Measurements from ENCODE around the gene FLOT2. TPM values are rescaled to one million over a fixed set of nuclear protein-coding genes. Genes with fewer than 3 reads are reported as not detected.
"Not testable (repeated sequence)": the region's sequence is repeated elsewhere in the genome, so short reads cannot be mapped to it uniquely, and the experiment has no call there.

The FLOT2 gene
- total RNA-seq, 1 donor from 2014 or later: 113 TPM

DNA sequence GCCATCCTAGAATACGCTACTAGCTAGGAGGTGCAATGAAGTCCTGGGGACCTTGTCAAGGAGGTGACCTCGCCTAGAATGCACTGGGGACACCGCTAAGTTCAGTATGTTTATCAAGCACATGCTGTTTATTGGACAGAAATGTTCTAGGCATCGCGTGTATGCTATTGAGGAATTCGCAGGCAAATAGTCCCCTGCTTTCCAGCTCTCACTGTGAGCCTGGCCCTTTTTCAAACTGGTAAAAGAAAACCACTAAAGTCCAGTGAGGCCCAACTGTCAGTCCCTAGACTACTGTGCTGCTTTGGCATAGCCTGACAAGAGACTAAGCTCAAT, 53.8 kb downstream of the FLOT2 start:
- DNase-seq (ENCODE audit: low spot score): no peak

DNA sequence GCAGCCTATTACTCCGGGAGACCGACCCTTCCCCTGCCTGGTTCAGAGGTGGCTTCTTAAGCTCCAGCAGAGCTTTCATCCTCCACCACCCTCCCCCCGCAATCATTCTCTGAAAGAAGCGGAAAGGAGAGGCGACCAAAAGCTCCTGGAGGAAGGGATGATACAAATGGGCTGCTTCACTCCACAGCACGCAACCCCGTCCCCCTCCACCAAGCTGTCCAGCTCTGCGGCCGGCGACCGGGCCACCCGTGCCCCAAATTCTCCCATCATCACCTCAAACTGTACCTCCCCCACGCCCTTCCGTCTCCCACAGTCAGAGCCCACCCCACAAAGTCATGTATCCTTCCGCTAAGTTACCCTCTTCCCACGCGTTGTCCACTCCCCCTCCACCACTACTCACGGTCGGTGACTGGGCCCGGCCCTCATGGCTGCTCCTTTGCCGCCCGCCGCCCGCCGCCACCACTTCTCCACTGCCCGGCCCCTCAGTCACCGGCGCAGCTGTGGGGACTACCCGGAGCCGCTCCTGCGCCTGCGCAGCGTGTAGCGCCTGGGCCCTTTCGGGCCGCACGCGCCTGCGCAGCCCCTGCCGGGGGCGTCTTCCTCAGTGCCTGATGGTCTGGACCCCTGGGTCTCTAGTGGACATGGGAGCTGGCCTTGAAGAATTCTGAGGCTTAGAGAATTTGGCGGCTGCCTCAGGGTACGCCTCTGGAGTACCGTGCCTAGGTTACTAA, 55.1 kb downstream of the FLOT2 start, which contains the start of gene FAM222B:
TSS of gene FAM222B (minus strand) at position 509 of the 731 bp plus-strand sequence. CDS start 76,123 bp downstream, outside the sequence.
- peak; percentile 78 for DNase-seq (ENCODE audit: low spot score)

DNA sequence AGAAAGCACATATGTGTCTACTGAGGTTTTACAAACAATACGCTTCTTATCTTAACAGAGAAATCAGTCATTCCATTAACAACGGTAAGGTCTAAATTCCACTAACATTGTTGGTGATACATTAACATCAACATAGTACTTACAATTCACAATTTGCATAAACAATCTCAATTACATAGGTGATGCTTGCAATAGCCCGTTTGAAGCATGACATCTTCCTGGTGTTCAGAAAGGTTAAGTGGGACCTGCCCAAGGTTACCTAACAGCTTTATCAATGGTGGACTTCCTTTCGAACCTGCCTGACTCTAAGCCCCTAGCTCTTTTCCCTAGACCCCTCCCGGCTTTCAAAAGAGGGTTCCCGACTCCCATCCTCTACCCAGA, 55.6 kb downstream of the FLOT2 start:
- no peak for DNase-seq (ENCODE audit: low spot score)

DNA sequence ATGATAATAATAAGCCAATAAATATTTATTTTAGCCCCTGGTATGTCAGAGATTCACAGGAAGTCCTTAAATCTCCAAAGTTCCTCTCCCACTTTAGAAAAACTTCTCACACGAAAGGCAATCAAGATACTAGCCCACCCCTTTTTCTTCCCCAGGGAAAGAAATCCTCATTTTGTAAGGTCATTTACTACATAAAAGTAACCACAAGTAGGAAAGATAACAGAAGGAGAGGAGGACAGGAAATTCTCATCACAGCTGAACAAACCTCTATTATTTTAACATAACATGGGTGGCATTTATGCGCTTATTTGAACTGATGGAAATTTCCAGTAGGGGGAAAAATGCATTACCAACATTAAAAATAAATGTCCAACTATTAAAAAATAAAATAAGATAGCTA, 58.3 kb downstream of the FLOT2 start:
- no peak for DNase-seq (ENCODE audit: low spot score)

DNA sequence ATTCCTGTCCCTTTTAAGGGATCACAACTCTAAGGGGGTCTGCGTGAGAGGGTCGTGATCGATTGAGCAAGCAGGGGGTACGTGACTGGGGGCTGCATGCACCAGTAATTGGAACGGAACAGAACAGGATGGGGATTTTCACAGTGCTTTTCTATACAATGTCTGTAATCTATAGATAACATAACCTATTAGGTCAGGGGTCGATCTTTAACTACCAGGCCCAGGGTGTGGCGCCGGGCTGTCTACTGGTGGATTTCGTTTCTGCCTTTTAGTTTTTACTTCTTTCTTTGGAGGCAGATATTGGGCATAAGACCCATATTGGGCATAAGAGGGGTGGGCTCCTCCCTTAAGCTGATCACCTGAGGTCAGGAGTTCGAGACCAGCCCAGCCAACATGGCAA, 61.0 kb downstream of the FLOT2 start:
- DNase-seq (ENCODE audit: low spot score): not testable (repeated sequence)

DNA sequence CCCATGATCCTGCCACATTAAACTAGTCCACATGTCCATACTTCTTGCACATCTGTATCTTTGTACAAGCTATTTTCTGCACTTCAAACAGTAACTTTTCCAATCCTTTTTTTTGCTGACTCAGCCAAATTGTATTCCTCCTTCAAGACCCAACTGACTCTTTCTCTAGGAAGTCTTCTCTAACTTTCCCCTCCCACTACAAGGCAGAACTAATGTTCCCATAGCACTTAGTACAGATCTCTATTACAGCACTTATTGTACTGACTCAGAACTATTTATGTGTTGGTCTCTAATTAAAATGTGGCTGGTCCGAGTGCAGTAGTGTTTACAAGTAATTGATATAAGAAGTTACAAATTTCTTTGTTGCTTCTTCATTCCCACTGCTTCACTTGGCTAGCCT, 63.1 kb downstream of the FLOT2 start:
- DNase-seq (ENCODE audit: low spot score): no peak

Other genes starting within 250 kb of the FLOT2 start
- gene SDF2, start 235.8 kb downstream of the FLOT2 start, total RNA-seq: 73.4 TPM
- gene SUPT6H, start 235.5 kb downstream of the FLOT2 start, total RNA-seq: 59.8 TPM
- gene PROCA1, start 185.8 kb downstream of the FLOT2 start, total RNA-seq: 4.5 TPM
- gene RAB34, start 179.9 kb downstream of the FLOT2 start, total RNA-seq: 70.2 TPM
- gene RPL23A, start 177.7 kb downstream of the FLOT2 start, total RNA-seq: 1,157 TPM
- gene TLCD1, start 171.5 kb downstream of the FLOT2 start, total RNA-seq: 6.3 TPM
- gene NEK8, start 168.9 kb downstream of the FLOT2 start, total RNA-seq: 8.1 TPM
- gene TRAF4, start 153.7 kb downstream of the FLOT2 start, total RNA-seq: 115 TPM
- 45.3 TPM for gene FAM222B, start 54.9 kb downstream of the FLOT2 start, total RNA-seq
- gene ERAL1, start 42.7 kb downstream of the FLOT2 start, total RNA-seq: 33.6 TPM
- gene DHRS13, start 5.3 kb upstream of the FLOT2 start, total RNA-seq: 10.9 TPM
- 44.5 TPM for gene PHF12, start 53.8 kb upstream of the FLOT2 start, total RNA-seq
- gene SEZ6, start 108.3 kb upstream of the FLOT2 start, total RNA-seq: not detected
- gene PIPOX, start 145.4 kb upstream of the FLOT2 start, total RNA-seq: 3.5 TPM

All from mucosa of gallbladder (tissue), 1 donor.